Fibroblast of lung (primary cell): ENCODE results near the gene PRKAR1B. TPM values are rescaled to one million over a fixed set of nuclear protein-coding genes. Genes with fewer than 3 reads are reported as not detected.

Source experiments
- DNase-seq, 2 donors: peaks; one replicate each; pipeline versions ENCODE4 v3.0.0 to v3.0.0-alpha.2; 2010; ENCODE audit warnings: low read depth in 2 of 2
- H2AFZ ChIP-seq: 2 replicates; pipeline ENCODE4 v1.5.1; 2012; ENCODE audit warnings: low read length, control low read depth, inconsistent platforms
- H3K27ac ChIP-seq: 2 replicates; pipeline ENCODE4 v1.5.1; 2011; ENCODE audit warnings: low read length, control low read depth; ENCODE audit not compliant: insufficient read depth
- H3K27me3 ChIP-seq: 2 replicates; pipeline ENCODE4 v1.5.1; 2011; ENCODE audit warnings: mild to moderate bottlenecking, low read length; ENCODE audit not compliant: control insufficient read depth, insufficient read depth
- H3K36me3 ChIP-seq: 2 replicates; pipeline ENCODE4 v1.5.1; 2011; ENCODE audit warnings: low read length; ENCODE audit not compliant: control insufficient read depth, insufficient read depth
- H3K4me1 ChIP-seq: 2 replicates; pipeline ENCODE4 v1.5.1; 2011; ENCODE audit warnings: low read length; ENCODE audit not compliant: control insufficient read depth, insufficient read depth; ENCODE audit errors: extremely low read depth
- H3K4me2 ChIP-seq: 2 replicates; pipeline ENCODE4 v1.5.1; 2011; ENCODE audit warnings: low read length, control low read depth; ENCODE audit not compliant: insufficient read depth; ENCODE audit errors: extremely low read depth
- H3K4me3 ChIP-seq, 4 experiments: fragments of 200-600 bp in 1 of 4; sonication (generic) in 1 of 4; replicated peaks in 1 of 4; 2 replicates each; pipeline ENCODE4 v1.5.1; 2011 to 2016; ENCODE audit warnings: low read length in 4 of 4, low read depth in 3 of 4, mild to moderate bottlenecking in 3 of 4, control low read depth in 2 of 4, inconsistent platforms in 1 of 4, mixed read lengths in 1 of 4; ENCODE audit not compliant: insufficient read depth in 1 of 4; ENCODE audit errors: control extremely low read depth in 1 of 4
- H3K79me2 ChIP-seq: 2 replicates; pipeline ENCODE4 v1.5.1; 2012; ENCODE audit warnings: mild to moderate bottlenecking, low read length, inconsistent platforms; ENCODE audit not compliant: control insufficient read depth, insufficient read depth
- H3K9ac ChIP-seq: 2 replicates; pipeline ENCODE4 v1.5.1; 2011; ENCODE audit warnings: mild to moderate bottlenecking, low read length, control low read depth; ENCODE audit not compliant: insufficient read depth
- H3K9me3 ChIP-seq: 2 replicates; pipeline ENCODE4 v1.5.1; 2012; ENCODE audit warnings: low read depth, low read length; ENCODE audit not compliant: control insufficient read depth, insufficient read depth
- H4K20me1 ChIP-seq: 2 replicates; pipeline ENCODE4 v1.5.1; 2011; ENCODE audit warnings: low read length; ENCODE audit not compliant: control insufficient read depth, insufficient read depth; ENCODE audit errors: extremely low read depth
- CTCF ChIP-seq, 2 donors: IDR thresholded peaks in 1 of 2; conservative IDR thresholded peaks in 1 of 2; 1 replicate in 1 of 2; 2 replicates in 1 of 2; pipeline ENCODE4 v1.5.1; 2011 to 2012; ENCODE audit warnings: low read length in 2 of 2, control low read depth in 1 of 2, inconsistent platforms in 1 of 2, low read depth in 1 of 2, mild to moderate bottlenecking in 1 of 2
- EZH2 ChIP-seq: IDR thresholded peaks from 2 replicates; pipeline ENCODE4 v1.5.1; 2012; ENCODE audit warnings: low read length, control low read depth, mild to moderate bottlenecking; ENCODE audit errors: missing control alignments
- polyA plus RNA-seq, 2 donors: library from polyadenylated mRNA; depleted of rRNA in 1 of 2; stranded (reverse) in 1 of 2; unstranded in 1 of 2; fragments of >200 nt; gene quantifications; 2 replicates each; pipeline ENCODE4 v1.2.1, GENCODE V29; 2011 to 2012; ENCODE audit warnings: missing spikeins in 1 of 2
- total RNA-seq: library from RNA; depleted of rRNA; stranded (reverse); fragments of >200 nt; gene quantifications from 2 replicates; pipeline ENCODE4 v1.2.1, GENCODE V29; 2014

The PRKAR1B gene
- total and polyA plus RNA-seq, 2 donors (not counting 1 experiment from before 2014, with no cell fraction given), result 12.7 to 14.5 TPM

GRCh38 chr7:543501-544337 is 183.4 kb downstream of the PRKAR1B start:
- Histone ChIP-seq H3K79me2 (no peaks in the 10 kb centered on the region), H3K4me3 (no peak overlapping the region), H3K4me2 (no peak overlapping the region), H4K20me1 (no peaks in the 10 kb centered on the region), H3K9ac (no peak overlapping the region), H3K27me3 (no peaks in the 10 kb centered on the region), H3K4me1 (peaks cover 18% of the 10 kb centered on the region), H3K36me3 (no peaks in the 10 kb centered on the region), H3K27ac (peak overlapping the region; percentile 65), H2AFZ (no peak overlapping the region), H3K9me3 (no peaks in the 10 kb centered on the region)
- no peak for DNase-seq
- TF ChIP-seq CTCF (conservative IDR thresholded peaks at IDR 0.05 in 1 of 2, IDR thresholded peaks at IDR 0.05 in 1 of 2; ENCODE audit: low read depth in 1 of 2, low read length in 2 of 2), result no peak
- no peak for TF ChIP-seq EZH2

DNA sequence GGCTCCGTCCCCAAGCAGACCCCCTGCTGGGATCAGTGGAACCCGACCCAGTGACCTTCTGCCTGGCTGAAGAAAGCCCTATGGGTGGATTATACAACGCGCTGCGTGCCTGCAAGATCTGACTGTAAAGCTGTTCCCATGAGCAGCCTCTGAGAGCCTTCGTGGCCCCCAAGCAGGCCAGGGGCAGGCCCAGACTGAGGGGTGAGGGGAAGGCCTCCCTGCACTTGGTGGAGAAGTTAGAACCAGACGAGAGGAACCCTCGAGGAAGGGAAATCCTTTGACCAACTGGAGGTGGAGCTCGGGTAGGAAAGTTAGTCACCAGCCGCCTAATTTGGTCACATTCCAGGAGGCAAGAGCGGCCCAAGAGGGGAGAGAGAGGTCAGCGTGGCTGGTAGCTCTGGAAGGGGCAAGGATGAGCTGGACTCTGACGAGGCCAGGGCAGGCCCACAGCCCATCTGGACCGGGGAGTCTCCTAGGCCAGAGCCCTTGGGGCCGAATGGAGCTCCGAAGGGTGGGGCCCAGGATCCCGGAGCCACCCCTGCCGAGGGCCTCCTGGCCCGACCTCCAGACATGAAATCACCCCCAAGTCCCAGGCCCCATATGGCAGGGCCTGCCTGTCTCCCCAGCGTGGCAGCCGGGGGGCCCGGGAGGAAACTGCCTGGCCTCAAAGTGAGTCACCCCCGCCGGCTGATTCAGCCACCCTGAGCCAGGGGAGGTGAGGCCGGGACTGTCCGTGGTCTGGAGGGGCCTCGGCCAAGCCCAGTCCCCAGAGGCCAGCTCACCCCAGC is 184.2 kb downstream of the PRKAR1B start:
- no peaks in the 10 kb centered on the region for H3K9me3 ChIP-seq
- no peak overlapping the region for H3K4me3 ChIP-seq
- no peak for TF ChIP-seq CTCF (conservative IDR thresholded peaks at IDR 0.05 in 1 of 2, IDR thresholded peaks at IDR 0.05 in 1 of 2; ENCODE audit: low read depth in 1 of 2, low read length in 2 of 2)
- TF ChIP-seq EZH2, result no peak
- peaks cover 23% of the 10 kb centered on the region for H3K4me1 ChIP-seq
- H4K20me1 ChIP-seq, result no peaks in the 10 kb centered on the region
- H3K27me3 ChIP-seq, result no peaks in the 10 kb centered on the region
- no peaks in the 10 kb centered on the region for H3K79me2 ChIP-seq
- no peak overlapping the region for H2AFZ ChIP-seq
- peak overlapping the region; percentile 8 for H3K4me2 ChIP-seq
- H3K27ac ChIP-seq, result peak overlapping the region; percentile 65
- DNase-seq, result peak; percentile 89 to 94
- peak overlapping the region; percentile 9 for H3K9ac ChIP-seq
- H3K36me3 ChIP-seq, result no peaks in the 10 kb centered on the region

DNA sequence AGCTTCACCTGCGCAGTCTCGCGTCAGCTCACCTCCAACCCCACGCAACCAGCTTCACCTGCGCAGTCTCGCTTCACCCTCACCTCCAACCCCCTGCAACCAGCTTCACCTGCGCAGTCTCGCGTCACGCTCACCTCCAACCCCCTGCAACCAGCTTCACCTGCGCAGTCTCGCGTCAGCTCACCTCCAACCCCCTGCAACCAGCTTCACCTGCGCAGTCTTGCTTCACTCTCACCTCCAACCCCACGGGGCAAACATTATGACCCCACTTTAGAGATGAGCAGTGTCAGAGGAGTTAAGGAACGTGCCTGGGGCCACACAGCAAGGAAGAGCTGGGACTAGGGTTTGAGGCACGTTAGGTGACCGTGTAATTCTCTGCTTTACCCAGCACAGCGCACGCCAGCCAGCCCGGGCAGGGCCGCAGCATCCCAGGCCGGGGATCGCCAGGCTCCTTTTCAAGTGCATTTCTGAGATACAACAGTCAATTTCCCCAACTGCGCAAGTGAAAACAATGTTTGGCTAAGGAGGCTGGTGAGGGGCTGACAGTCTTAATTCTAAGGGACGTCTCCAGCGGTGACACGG is 184.9 kb downstream of the PRKAR1B start:
- H3K36me3 ChIP-seq, result no peaks in the 10 kb centered on the region
- H3K79me2 ChIP-seq, result no peaks in the 10 kb centered on the region
- H3K4me3 ChIP-seq, result no peak overlapping the region
- DNase-seq, result no peak
- TF ChIP-seq EZH2 (no peak), CTCF (conservative IDR thresholded peaks at IDR 0.05 in 1 of 2, IDR thresholded peaks at IDR 0.05 in 1 of 2; ENCODE audit: low read depth in 1 of 2, low read length in 2 of 2) (no peak)
- no peak overlapping the region for H2AFZ ChIP-seq
- no peaks in the 10 kb centered on the region for H4K20me1 ChIP-seq
- H3K4me2 ChIP-seq, result peak overlapping the region; percentile 8
- H3K9me3 ChIP-seq, result no peaks in the 10 kb centered on the region
- no peaks in the 10 kb centered on the region for H3K27me3 ChIP-seq
- peaks cover 26% of the 10 kb centered on the region for H3K4me1 ChIP-seq
- H3K27ac ChIP-seq, result peak overlapping the region; percentile 65
- H3K9ac ChIP-seq, result no peak overlapping the region
